Mucosa of stomach (tissue), 1 donor: ENCODE data around the gene CEMIP2.
"Not testable (repeated sequence)": the region's sequence is repeated elsewhere in the genome, so short reads cannot be mapped to it uniquely, and the experiment has no call there.

ENCODE experiments used
- H3K27me3 ChIP-seq: one replicate; pipeline ENCODE4 v1.7.0; 2013; ENCODE audit warnings: mild to moderate bottlenecking, low read length; ENCODE audit not compliant: control insufficient read depth, insufficient read depth
- H3K36me3 ChIP-seq: one replicate; pipeline ENCODE4 v1.7.0; 2013; ENCODE audit warnings: low read length; ENCODE audit not compliant: control insufficient read depth, insufficient read depth
- H3K4me1 ChIP-seq: one replicate; pipeline ENCODE4 v1.7.0; 2013; ENCODE audit warnings: mild to moderate bottlenecking, low read length; ENCODE audit not compliant: control insufficient read depth, insufficient read depth
- H3K4me3 ChIP-seq: one replicate; pipeline ENCODE4 v1.7.0; 2013; ENCODE audit warnings: low read length
- H3K9ac ChIP-seq: one replicate; pipeline ENCODE4 v1.7.0; 2013; ENCODE audit warnings: mild to moderate bottlenecking, low read length, moderate library complexity
- H3K9me3 ChIP-seq: one replicate; pipeline ENCODE4 v1.7.0; 2013; ENCODE audit warnings: mild to moderate bottlenecking, low read length, moderate library complexity; ENCODE audit not compliant: control insufficient read depth
- donor health status: Pancreatic carcinoma.

The CEMIP2 gene

GRCh38 chr9:71768388-71769174, at the start of gene CEMIP2:
Gene CEMIP2 (minus strand): TSS chr9:71768513. CDS start chr9:71750373, 18,140 bp downstream.
- H3K36me3 ChIP-seq, result no peaks in the 10 kb centered on the region
- H3K9me3 ChIP-seq, result no peaks in the 10 kb centered on the region
- H3K27me3 ChIP-seq, result no peaks in the 10 kb centered on the region
- peaks cover 18% of the 10 kb centered on the region for H3K4me1 ChIP-seq
- peak within 1 kb of the TSS; percentile 89 for H3K9ac ChIP-seq
- H3K4me3 ChIP-seq, result peak within 1 kb of the TSS; percentile 73

GRCh38 chr9:71816916-71817451, 48.7 kb upstream of the CEMIP2 start:
- H3K27me3 ChIP-seq, result no peaks in the 10 kb centered on the region
- no peak overlapping the region for H3K4me3 ChIP-seq
- H3K4me1 ChIP-seq, result peaks cover 6% of the 10 kb centered on the region
- H3K9ac ChIP-seq, result no peak overlapping the region
- no peaks in the 10 kb centered on the region for H3K36me3 ChIP-seq
- H3K9me3 ChIP-seq, result no peaks in the 10 kb centered on the region

GRCh38 chr9:71814815-71815214, 46.5 kb upstream of the CEMIP2 start:
- H3K4me1 ChIP-seq, result peaks cover 6% of the 10 kb centered on the region
- no peak overlapping the region for H3K9ac ChIP-seq
- no peaks in the 10 kb centered on the region for H3K27me3 ChIP-seq
- H3K36me3 ChIP-seq, result no peaks in the 10 kb centered on the region
- no peaks in the 10 kb centered on the region for H3K9me3 ChIP-seq
- H3K4me3 ChIP-seq, result no peak overlapping the region

- H3K4me3 ChIP-seq, result no peak overlapping the region
- H3K4me1 ChIP-seq, result peaks cover 6% of the 10 kb centered on the region
- H3K27me3 ChIP-seq, result no peaks in the 10 kb centered on the region
- no peaks in the 10 kb centered on the region for H3K9me3 ChIP-seq
- H3K9ac ChIP-seq, result no peak overlapping the region
- no peaks in the 10 kb centered on the region for H3K36me3 ChIP-seq
These were observed 45.9 kb upstream of the CEMIP2 start for GRCh38 chr9:71814226-71814625.

- Histone ChIP-seq H3K9ac (no peak overlapping the region), H3K27me3 (no peaks in the 10 kb centered on the region), H3K36me3 (no peaks in the 10 kb centered on the region), H3K9me3 (no peaks in the 10 kb centered on the region), H3K4me3 (no peak overlapping the region), H3K4me1 (peaks cover 6% of the 10 kb centered on the region)
These were observed 44.1 kb upstream of the CEMIP2 start for GRCh38 chr9:71812385-71812784.

GRCh38 chr9:71808068-71808467, 39.8 kb upstream of the CEMIP2 start:
- Histone ChIP-seq H3K4me1 (peaks cover 3% of the 10 kb centered on the region), H3K4me3 (no peak overlapping the region), H3K27me3 (no peaks in the 10 kb centered on the region), H3K9me3 (no peaks in the 10 kb centered on the region), H3K9ac (no peak overlapping the region), H3K36me3 (no peaks in the 10 kb centered on the region)

- Histone ChIP-seq H3K4me3 (no peak overlapping the region), H3K9me3 (no peaks in the 10 kb centered on the region), H3K9ac (no peak overlapping the region), H3K4me1 (peaks cover 3% of the 10 kb centered on the region), H3K27me3 (no peaks in the 10 kb centered on the region), H3K36me3 (no peaks in the 10 kb centered on the region)
These were observed 38.6 kb upstream of the CEMIP2 start for GRCh38 chr9:71806901-71807307.

- H3K4me1 ChIP-seq, H3K9me3 ChIP-seq, H3K36me3 ChIP-seq, H3K27me3 ChIP-seq, H3K4me3 ChIP-seq, H3K9ac ChIP-seq: not testable (repeated sequence)
These were observed 36.8 kb upstream of the CEMIP2 start for GRCh38 chr9:71805096-71805495.

- Histone ChIP-seq H3K9me3 (no peaks in the 10 kb centered on the region), H3K4me3 (no peak overlapping the region), H3K9ac (no peak overlapping the region), H3K36me3 (no peaks in the 10 kb centered on the region), H3K27me3 (no peaks in the 10 kb centered on the region), H3K4me1 (no peaks in the 10 kb centered on the region)
These were observed 33.5 kb upstream of the CEMIP2 start for GRCh38 chr9:71801826-71802225.

- Histone ChIP-seq H3K27me3 (no peaks in the 10 kb centered on the region), H3K36me3 (no peaks in the 10 kb centered on the region), H3K9me3 (no peaks in the 10 kb centered on the region), H3K9ac (no peak overlapping the region), H3K4me1 (peaks cover 10% of the 10 kb centered on the region), H3K4me3 (no peak overlapping the region)
These were observed 29.0 kb upstream of the CEMIP2 start for GRCh38 chr9:71797266-71797665.

GRCh38 chr9:71796100-71796767, 27.9 kb upstream of the CEMIP2 start:
- H3K9ac ChIP-seq, result no peak overlapping the region
- peaks cover 10% of the 10 kb centered on the region for H3K4me1 ChIP-seq
- H3K4me3 ChIP-seq, result no peak overlapping the region
- no peaks in the 10 kb centered on the region for H3K9me3 ChIP-seq
- no peaks in the 10 kb centered on the region for H3K36me3 ChIP-seq
- no peaks in the 10 kb centered on the region for H3K27me3 ChIP-seq

GRCh38 chr9:71795097-71795813, 26.9 kb upstream of the CEMIP2 start:
- Histone ChIP-seq H3K4me1 (peaks cover 10% of the 10 kb centered on the region), H3K27me3 (no peaks in the 10 kb centered on the region), H3K4me3 (no peak overlapping the region), H3K9me3 (no peaks in the 10 kb centered on the region), H3K36me3 (no peaks in the 10 kb centered on the region), H3K9ac (no peak overlapping the region)
